Cardiac fibroblast (primary cell): ENCODE results near the gene BMPR2.

Source experiments
- DNase-seq, 2 donors: peaks; one replicate each; pipeline versions ENCODE4 v3.0.0 to v3.0.0-alpha.2; 2010; ENCODE audit warnings: low read depth in 2 of 2
- H3K4me3 ChIP-seq, 2 donors: replicated peaks in 1 of 2; 1 replicate in 1 of 2; 2 replicates in 1 of 2; pipeline ENCODE4 v1.5.1; 2011; ENCODE audit warnings: low read depth in 2 of 2, low read length in 2 of 2, mild to moderate bottlenecking in 2 of 2, moderate library complexity in 1 of 2
- CTCF ChIP-seq: IDR thresholded peaks from one replicate; pipeline ENCODE4 v1.5.1; 2011; ENCODE audit warnings: low read depth, mild to moderate bottlenecking, low read length, inconsistent platforms

BMPR2 gene

GRCh38 chr2:202589582-202589949 is 213.4 kb downstream of the BMPR2 start:
- TF ChIP-seq CTCF = no peak
- DNase-seq = no peak

GRCh38 chr2:202592566-202592965 is 216.4 kb downstream of the BMPR2 start:
- no peak overlapping the region for H3K4me3 ChIP-seq
- DNase-seq = no peak
- TF ChIP-seq CTCF = no peak

More at GRCh38 chr2:202589582-202589949, 213.4 kb downstream of the BMPR2 start:
- H3K4me3 ChIP-seq = no peak overlapping the region

- no peak for DNase-seq
- H3K4me3 ChIP-seq = no peak overlapping the region
Observed at GRCh38 chr2:202599105-202599504, 223.0 kb downstream of the BMPR2 start.

GRCh38 chr2:202599911-202600310 is 223.8 kb downstream of the BMPR2 start:
- H3K4me3 ChIP-seq = no peak overlapping the region
- TF ChIP-seq CTCF = no peak

More at GRCh38 chr2:202599105-202599504, 223.0 kb downstream of the BMPR2 start:
- no peak for TF ChIP-seq CTCF

GRCh38 chr2:202604699-202605098 is 228.6 kb downstream of the BMPR2 start:
- no peak for DNase-seq
- no peak for TF ChIP-seq CTCF
- no peak overlapping the region for H3K4me3 ChIP-seq

More at GRCh38 chr2:202599911-202600310, 223.8 kb downstream of the BMPR2 start:
- DNase-seq = no peak

- H3K4me3 ChIP-seq = no peak overlapping the region
- DNase-seq = no peak
- TF ChIP-seq CTCF = no peak
Observed at GRCh38 chr2:202605174-202605573, 229.0 kb downstream of the BMPR2 start.

- no peak for DNase-seq
- TF ChIP-seq CTCF = no peak
- no peak overlapping the region for H3K4me3 ChIP-seq
Observed at GRCh38 chr2:202608142-202608852, 232.2 kb downstream of the BMPR2 start.
